ENCODE measurements around the gene OSGEP. TPM values are rescaled to one million over a fixed set of nuclear protein-coding genes. Genes with fewer than 3 reads are reported as not detected.
"Not testable (repeated sequence)": the region's sequence is repeated elsewhere in the genome, so short reads cannot be mapped to it uniquely, and the experiment has no call there.

Gene OSGEP
- total RNA-seq, 1 experiment from 2014 or later = 63.0 TPM

DNA sequence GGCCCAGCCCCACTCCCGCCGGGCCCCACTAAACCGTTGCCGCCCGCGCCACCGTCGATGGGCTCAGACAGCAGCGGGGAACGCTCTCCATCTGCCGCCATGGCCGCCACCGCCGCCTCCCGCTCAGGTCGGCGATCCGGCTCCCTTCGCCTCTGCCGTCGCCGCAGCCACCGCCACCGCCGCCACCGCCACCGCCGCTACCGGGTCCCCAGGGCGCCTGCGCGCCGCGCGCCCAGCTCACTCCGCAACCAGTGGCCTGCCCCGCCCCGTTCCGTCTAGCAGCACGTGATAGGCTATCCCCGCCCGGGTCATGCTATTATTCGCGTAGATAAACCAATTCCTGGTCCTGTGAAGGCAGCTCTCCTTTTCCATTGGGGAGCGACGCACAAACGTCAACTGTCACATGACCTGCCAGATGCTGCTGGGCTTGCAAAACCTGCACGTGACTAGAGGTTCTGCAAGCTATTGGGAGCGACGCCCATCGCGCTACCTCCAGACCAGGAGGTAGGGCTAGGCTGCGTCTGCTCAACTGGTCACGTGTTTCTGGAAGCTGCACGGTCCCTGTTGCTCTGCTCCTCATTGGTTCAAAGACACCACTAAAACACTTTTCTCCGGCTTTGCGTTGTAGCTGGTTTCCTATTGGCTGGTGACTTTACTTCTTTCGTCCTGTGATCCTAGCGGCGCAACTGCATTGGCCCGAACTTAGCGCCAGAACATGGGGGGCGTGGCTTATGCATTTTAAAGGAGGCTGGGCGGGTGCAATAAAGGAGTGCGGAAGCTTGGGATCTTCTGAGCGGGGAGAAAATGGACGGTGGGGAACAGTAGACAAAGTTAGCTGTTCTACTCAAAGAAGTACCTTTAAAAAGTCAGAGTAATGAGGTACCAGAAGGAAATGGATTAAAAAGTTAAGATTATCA is 6.9 kb upstream of the OSGEP start, which contains the start of gene PIP4P1:
TSS of gene PIP4P1 (minus strand) at position 210 of the 917 bp plus-strand sequence. CDS start at position 101, 109 bp downstream.
- Histone ChIP-seq H3K27ac (ENCODE audit: low read length) (peak within 1 kb of the TSS; percentile 75), H3K9me3 (ENCODE audit: low read length) (no peaks in the 10 kb centered on the region), H3K4me1 (ENCODE audit: low read length) (peaks cover 48% of the 10 kb centered on the region), H4K20me1 (ENCODE audit: insufficient read depth, low read depth, low read length) (peaks cover 10% of the 10 kb centered on the region), H3K4me3 (ENCODE audit: low read length) (peak within 1 kb of the TSS; percentile 81), H3K9me2 (replicated peaks; ENCODE audit: insufficient read depth, low read length) (no peaks in the 10 kb centered on the region; the same call in 1 of the 2 replicates), H2AFZ (ENCODE audit: low read length) (no peak within 1 kb of the TSS), H3K36me3 (ENCODE audit: insufficient read depth, low read length) (peaks cover 28% of the 10 kb centered on the region), H3K79me2 (ENCODE audit: low read length) (peaks cover 46% of the 10 kb centered on the region), H3K9ac (ENCODE audit: low read length) (peak within 1 kb of the TSS; percentile 88), H3K27me3 (ENCODE audit: low read length) (no peaks in the 10 kb centered on the region), H3K4me2 (ENCODE audit: low read depth, low read length, poor library complexity, severe bottlenecking) (peak within 1 kb of the TSS; percentile 93)
- DNase-seq = peak; percentile 100

- H3K4me1 ChIP-seq (ENCODE audit: low read length) = peaks cover 54% of the 10 kb centered on the region
- H3K27me3 ChIP-seq (ENCODE audit: low read length) = no peaks in the 10 kb centered on the region
- H3K27ac ChIP-seq (ENCODE audit: low read length) = peak overlapping the region; percentile 75
- DNase-seq = peak; percentile 80
- H3K4me2 ChIP-seq (ENCODE audit: low read depth, low read length, poor library complexity, severe bottlenecking) = peak overlapping the region; percentile 93
- H3K9ac ChIP-seq (ENCODE audit: low read length) = peak overlapping the region; percentile 88
- H3K9me2 ChIP-seq (replicated peaks; ENCODE audit: insufficient read depth, low read length) = no peaks in the 10 kb centered on the region; the same call in 1 of the 2 replicates
- no peak overlapping the region for H2AFZ ChIP-seq (ENCODE audit: low read length)
- H3K79me2 ChIP-seq (ENCODE audit: low read length) = peaks cover 55% of the 10 kb centered on the region
- H3K36me3 ChIP-seq (ENCODE audit: insufficient read depth, low read length) = peaks cover 29% of the 10 kb centered on the region
- H4K20me1 ChIP-seq (ENCODE audit: insufficient read depth, low read depth, low read length) = peaks cover 10% of the 10 kb centered on the region
- no peaks in the 10 kb centered on the region for H3K9me3 ChIP-seq (ENCODE audit: low read length)
- H3K4me3 ChIP-seq (ENCODE audit: low read length) = peak overlapping the region; percentile 81
Observed at GRCh38 chr14:20460458-20461224, 6.0 kb upstream of the OSGEP start.

DNA sequence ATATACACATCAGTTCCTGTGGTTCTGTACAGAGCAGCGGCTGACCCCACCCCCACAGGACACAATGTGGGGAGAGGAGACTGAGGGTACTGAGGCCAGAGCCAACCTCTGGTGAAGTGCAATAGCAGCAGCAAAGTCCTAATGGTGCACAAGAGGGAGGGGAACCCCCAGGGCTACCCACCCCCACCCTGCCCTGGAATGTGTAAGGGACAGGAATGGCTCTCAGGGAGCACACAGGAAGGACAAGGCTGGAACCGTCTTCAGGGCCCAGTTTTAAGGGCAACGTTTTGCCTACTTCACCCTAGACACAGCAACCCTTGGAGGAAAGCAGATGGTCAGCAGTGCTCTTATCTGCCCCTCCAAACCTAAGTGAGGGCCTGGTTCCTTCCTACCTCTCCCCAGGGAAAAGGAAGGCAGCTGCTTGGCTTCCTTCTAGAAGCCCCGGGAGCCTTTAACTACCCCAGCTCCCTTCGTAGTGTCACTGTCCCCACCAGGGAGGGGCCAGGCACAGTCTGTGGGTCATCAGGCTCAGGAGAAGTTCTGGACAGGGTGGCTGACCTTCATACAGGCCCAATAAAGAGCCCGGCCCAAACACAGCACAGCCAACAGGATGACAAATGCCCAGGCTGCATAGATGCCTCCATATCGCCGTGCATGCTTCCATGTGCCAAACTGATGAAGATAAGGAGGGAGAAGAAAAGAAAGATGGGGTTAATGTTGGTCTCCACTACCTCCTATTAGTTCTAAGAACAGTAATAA is 3.6 kb upstream of the OSGEP start:
- Histone ChIP-seq H3K4me2 (ENCODE audit: low read depth, low read length, poor library complexity, severe bottlenecking) (peak overlapping the region; percentile 5), H3K9ac (ENCODE audit: low read length) (peak overlapping the region; percentile 13; the same call in 1 of the 2 replicates), H3K79me2 (ENCODE audit: low read length) (peaks cover 71% of the 10 kb centered on the region), H3K27ac (ENCODE audit: low read length) (no peak overlapping the region), H4K20me1 (ENCODE audit: insufficient read depth, low read depth, low read length) (peaks cover 10% of the 10 kb centered on the region), H3K36me3 (ENCODE audit: insufficient read depth, low read length) (peaks cover 29% of the 10 kb centered on the region), H3K9me3 (ENCODE audit: low read length) (no peaks in the 10 kb centered on the region), H2AFZ (ENCODE audit: low read length) (no peak overlapping the region), H3K9me2 (replicated peaks; ENCODE audit: insufficient read depth, low read length) (no peaks in the 10 kb centered on the region; the same call in 1 of the 2 replicates), H3K4me1 (ENCODE audit: low read length) (peaks cover 60% of the 10 kb centered on the region), H3K27me3 (ENCODE audit: low read length) (no peaks in the 10 kb centered on the region), H3K4me3 (ENCODE audit: low read length) (no peak overlapping the region)
- no peak for DNase-seq

DNA sequence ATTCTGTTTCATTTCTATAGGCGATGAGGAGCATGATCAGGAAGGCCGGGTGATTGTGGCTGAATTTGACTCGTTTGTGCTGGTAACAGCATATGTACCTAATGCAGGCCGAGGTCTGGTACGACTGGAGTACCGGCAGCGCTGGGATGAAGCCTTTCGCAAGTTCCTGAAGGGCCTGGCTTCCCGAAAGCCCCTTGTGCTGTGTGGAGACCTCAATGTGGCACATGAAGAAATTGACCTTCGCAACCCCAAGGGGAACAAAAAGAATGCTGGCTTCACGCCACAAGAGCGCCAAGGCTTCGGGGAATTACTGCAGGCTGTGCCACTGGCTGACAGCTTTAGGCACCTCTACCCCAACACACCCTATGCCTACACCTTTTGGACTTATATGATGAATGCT is 2.4 kb upstream of the OSGEP start:
- Histone ChIP-seq H3K4me3 (ENCODE audit: low read length) (peak overlapping the region; percentile 86), H3K9me3 (ENCODE audit: low read length) (no peaks in the 10 kb centered on the region), H4K20me1 (ENCODE audit: insufficient read depth, low read depth, low read length) (peaks cover 10% of the 10 kb centered on the region), H3K4me1 (ENCODE audit: low read length) (peaks cover 56% of the 10 kb centered on the region), H3K4me2 (ENCODE audit: low read depth, low read length, poor library complexity, severe bottlenecking) (peak overlapping the region; percentile 81), H3K36me3 (ENCODE audit: insufficient read depth, low read length) (peaks cover 37% of the 10 kb centered on the region), H3K27me3 (ENCODE audit: low read length) (no peaks in the 10 kb centered on the region), H3K9me2 (replicated peaks; ENCODE audit: insufficient read depth, low read length) (no peaks in the 10 kb centered on the region), H3K27ac (ENCODE audit: low read length) (no peak overlapping the region), H2AFZ (ENCODE audit: low read length) (no peak overlapping the region), H3K79me2 (ENCODE audit: low read length) (peaks cover 81% of the 10 kb centered on the region), H3K9ac (ENCODE audit: low read length) (peak overlapping the region; percentile 83)
- no peak for DNase-seq

GRCh38 chr14:20455355-20456300 is 1.0 kb upstream of the OSGEP start:
- Histone ChIP-seq H3K4me2 (ENCODE audit: low read depth, low read length, poor library complexity, severe bottlenecking) (peak overlapping the region; percentile 81), H3K9me3 (ENCODE audit: low read length) (no peaks in the 10 kb centered on the region), H3K9ac (ENCODE audit: low read length) (peak overlapping the region; percentile 83), H4K20me1 (ENCODE audit: insufficient read depth, low read depth, low read length) (peaks cover 7% of the 10 kb centered on the region), H2AFZ (ENCODE audit: low read length) (peak overlapping the region; percentile 66; the same call in 1 of the 2 replicates), H3K27ac (ENCODE audit: low read length) (peak overlapping the region; percentile 80), H3K27me3 (ENCODE audit: low read length) (no peaks in the 10 kb centered on the region), H3K9me2 (replicated peaks; ENCODE audit: insufficient read depth, low read length) (no peaks in the 10 kb centered on the region), H3K36me3 (ENCODE audit: insufficient read depth, low read length) (peaks cover 44% of the 10 kb centered on the region), H3K4me3 (ENCODE audit: low read length) (peak overlapping the region; percentile 86), H3K4me1 (ENCODE audit: low read length) (peaks cover 53% of the 10 kb centered on the region), H3K79me2 (ENCODE audit: low read length) (peaks cover 78% of the 10 kb centered on the region)
- peak; percentile 97 for DNase-seq

GRCh38 chr14:20452831-20453230 is 1.8 kb downstream of the OSGEP start:
- Histone ChIP-seq H3K79me2 (ENCODE audit: low read length) (peaks cover 50% of the 10 kb centered on the region), H3K36me3 (ENCODE audit: insufficient read depth, low read length) (peaks cover 52% of the 10 kb centered on the region), H3K4me1 (ENCODE audit: low read length) (peaks cover 26% of the 10 kb centered on the region), H3K4me2 (ENCODE audit: low read depth, low read length, poor library complexity, severe bottlenecking) (peak overlapping the region; percentile 81)
- not testable (repeated sequence) for H3K27me3 ChIP-seq (ENCODE audit: low read length); DNase-seq; H3K9me3 ChIP-seq (ENCODE audit: low read length); H4K20me1 ChIP-seq (ENCODE audit: insufficient read depth, low read depth, low read length); H3K9me2 ChIP-seq (replicated peaks; ENCODE audit: insufficient read depth, low read length); H3K27ac ChIP-seq (ENCODE audit: low read length); H2AFZ ChIP-seq (ENCODE audit: low read length); H3K9ac ChIP-seq (ENCODE audit: low read length); H3K4me3 ChIP-seq (ENCODE audit: low read length)

DNA sequence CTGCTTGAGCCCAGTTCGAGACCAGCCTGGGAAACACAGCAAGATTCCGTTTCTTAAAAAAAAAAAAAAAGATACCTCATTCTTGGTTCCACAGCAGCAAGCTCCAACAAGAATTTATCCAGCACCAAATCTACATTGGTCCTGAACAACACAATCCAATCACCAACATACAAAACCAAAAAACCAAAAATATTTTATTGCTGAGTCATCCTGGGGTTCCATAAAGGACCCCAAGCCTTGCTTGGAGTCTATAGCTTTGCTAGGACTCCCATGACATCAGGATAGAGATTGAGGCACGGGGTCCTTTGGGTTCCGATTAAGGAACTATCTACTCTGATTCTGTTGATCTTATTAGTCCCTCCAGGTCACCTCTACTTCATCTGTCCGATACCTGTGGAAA is 7.7 kb downstream of the OSGEP start:
- Histone ChIP-seq H3K4me3 (ENCODE audit: low read length) (no peak overlapping the region), H4K20me1 (ENCODE audit: insufficient read depth, low read depth, low read length) (0 out of 2 replicates have a peak, but pooled peaks cover 3% of the 10 kb centered on the region), H3K9me3 (ENCODE audit: low read length) (no peaks in the 10 kb centered on the region), H3K9me2 (replicated peaks; ENCODE audit: insufficient read depth, low read length) (no peaks in the 10 kb centered on the region), H3K4me1 (ENCODE audit: low read length) (no peaks in the 10 kb centered on the region), H3K27ac (ENCODE audit: low read length) (no peak overlapping the region), H2AFZ (ENCODE audit: low read length) (no peak overlapping the region), H3K36me3 (ENCODE audit: insufficient read depth, low read length) (peaks cover 50% of the 10 kb centered on the region), H3K79me2 (ENCODE audit: low read length) (peaks cover 2% of the 10 kb centered on the region; the same call in 1 of the 2 replicates), H3K4me2 (ENCODE audit: low read depth, low read length, poor library complexity, severe bottlenecking) (no peak overlapping the region), H3K9ac (ENCODE audit: low read length) (no peak overlapping the region), H3K27me3 (ENCODE audit: low read length) (no peaks in the 10 kb centered on the region)
- no peak for DNase-seq

Data from Karpas-422 (cell line).